GM21529 (cell line): ENCODE data around the gene ZNF573.
"Not testable (repeated sequence)": the region's sequence is repeated elsewhere in the genome, so short reads cannot be mapped to it uniquely, and the experiment has no call there.

ENCODE experiments used
- ATAC-seq: cut with Tn5 transposase; IDR thresholded peaks from one replicate; pipeline ENCODE4 v1.9.1; 2021; ENCODE audit not compliant: unreplicated experiment

The ZNF573 gene

DNA sequence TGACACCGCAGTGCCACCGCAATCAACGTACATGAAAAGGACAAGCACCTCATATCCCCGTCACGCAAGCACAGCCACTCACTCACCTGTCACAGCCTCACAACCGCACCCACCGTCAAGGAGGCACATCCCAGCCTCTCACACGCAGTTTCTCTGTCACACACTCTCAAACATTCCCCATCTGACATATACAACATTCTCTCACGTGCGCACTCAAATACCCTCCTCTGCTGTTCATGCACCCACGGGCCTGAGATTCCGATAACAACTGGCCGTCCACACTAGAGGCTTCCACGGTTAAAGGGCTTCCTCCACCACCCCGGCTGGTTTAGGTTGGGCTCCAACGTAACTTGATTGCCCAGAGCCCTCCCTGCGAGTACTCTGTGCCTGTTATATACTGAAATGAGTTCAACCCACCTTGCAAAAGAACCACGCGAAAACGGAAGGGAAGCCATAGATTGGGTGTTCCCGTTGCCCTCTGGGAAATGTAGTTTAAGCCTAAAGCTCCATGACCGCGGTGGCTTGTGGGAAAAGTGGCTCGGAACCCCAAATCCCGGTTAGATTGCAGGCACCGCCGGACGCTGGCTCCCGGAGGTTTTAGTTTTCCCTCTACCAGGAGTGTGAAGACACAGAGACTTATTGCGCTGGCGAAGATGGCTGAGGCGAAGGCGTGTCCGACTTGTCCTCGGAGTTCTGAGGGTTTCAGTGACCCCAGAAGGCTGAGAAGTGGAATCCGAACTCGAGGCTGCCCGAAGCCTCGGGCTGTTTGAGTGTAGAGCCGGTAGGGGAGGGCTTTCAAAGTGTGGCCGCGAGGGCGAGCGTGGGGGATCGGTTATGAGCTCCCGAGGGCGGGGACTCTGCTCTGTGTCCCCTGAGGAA lies at the start of gene ZNF573:
Gene ZNF573 (minus strand): TSS at position 460 of the 879 bp plus-strand sequence. CDS start 5,857 bp downstream, outside the sequence.
- ATAC-seq = peak; percentile 88

DNA sequence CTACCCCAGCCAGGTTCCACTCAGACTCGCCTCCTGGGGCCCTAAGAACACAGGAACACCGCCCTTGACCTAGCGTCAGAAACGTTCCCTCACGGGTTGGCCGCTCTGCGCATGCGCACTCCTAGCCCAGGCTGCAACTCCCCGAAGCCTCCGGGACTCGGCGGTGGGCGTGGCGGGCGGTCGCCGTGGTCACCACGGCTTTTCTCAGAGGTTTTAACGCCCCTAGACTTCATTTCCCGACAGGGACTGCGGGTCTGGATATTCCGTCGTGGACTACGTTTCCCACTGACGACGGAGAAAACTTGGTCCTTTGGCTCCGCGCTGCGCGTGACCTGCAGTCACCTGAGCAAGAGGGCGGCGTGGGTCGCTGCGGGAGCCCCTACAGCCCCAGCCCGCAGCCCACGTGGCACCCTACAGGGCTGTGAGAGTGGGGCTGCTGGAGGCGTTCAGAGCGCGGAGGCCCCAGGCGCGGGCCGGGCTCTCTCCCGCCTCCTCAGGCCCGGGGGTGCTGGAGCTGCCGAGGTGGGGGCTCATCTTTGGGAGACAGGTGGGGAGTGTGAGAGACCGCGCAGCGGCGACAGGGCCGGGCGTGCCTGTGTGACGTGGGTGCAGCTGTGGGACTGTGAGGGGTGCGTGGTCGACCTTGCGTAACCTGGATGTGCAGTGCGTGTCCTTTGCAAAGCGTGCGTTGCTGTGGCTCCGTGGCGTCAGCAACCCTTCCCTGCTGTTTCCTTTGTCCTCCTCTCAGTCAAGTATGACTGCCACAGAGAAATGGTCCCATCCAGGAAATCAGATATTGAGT lies 38.0 kb upstream of the ZNF573 start:
- no peak for ATAC-seq

GRCh38 chr19:37815611-37816010 lies 36.2 kb upstream of the ZNF573 start:
- ATAC-seq = not testable (repeated sequence)

DNA sequence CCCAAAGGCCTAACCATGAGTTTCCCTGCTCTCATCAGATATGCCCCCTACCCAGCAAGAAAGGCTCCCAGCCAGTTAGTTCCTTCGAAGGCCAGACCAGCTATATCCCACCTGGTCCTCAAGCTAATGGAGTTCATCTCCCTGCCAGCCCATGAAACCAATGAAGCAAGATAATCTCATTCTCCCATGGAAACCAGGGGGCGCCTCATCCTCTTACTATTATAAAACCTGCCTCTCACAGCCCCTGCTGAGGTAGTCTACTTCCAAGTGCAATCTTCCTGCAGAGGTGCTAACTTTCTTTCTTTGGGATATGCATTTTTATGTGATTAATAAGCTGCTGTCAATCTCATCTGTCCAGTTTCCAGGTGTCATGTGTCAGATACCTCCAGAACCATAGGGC lies 34.0 kb upstream of the ZNF573 start:
- ATAC-seq = no peak

GRCh38 chr19:37809366-37809765 lies 30.0 kb upstream of the ZNF573 start:
- no peak for ATAC-seq

DNA sequence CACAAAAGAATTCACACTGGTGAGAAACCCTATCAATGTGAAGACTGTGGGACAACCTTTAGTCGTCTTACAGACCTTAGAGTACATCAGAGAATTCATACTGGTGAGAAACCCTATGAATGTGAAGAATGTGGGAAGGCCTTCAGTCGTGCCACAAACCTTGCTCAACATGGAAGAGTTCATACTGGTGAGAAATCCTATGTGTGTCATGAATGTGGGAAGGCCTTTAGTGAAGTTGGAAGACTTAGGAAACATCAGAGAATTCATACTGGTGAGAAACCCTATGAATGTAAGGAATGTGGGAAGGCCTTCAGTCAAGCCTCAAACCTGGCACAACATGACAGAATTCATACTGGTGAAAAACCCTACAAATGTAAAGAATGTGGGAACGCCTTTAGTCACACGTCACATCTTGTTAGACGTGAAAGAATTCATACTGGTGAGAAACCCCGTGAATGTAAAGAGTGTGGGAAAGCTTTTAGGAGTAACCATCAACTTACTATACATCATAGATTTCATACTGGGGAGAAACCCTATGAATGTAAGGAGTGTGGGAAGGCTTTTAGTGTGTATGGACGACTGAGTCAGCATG lies 24.0 kb upstream of the ZNF573 start:
- no peak for ATAC-seq

DNA sequence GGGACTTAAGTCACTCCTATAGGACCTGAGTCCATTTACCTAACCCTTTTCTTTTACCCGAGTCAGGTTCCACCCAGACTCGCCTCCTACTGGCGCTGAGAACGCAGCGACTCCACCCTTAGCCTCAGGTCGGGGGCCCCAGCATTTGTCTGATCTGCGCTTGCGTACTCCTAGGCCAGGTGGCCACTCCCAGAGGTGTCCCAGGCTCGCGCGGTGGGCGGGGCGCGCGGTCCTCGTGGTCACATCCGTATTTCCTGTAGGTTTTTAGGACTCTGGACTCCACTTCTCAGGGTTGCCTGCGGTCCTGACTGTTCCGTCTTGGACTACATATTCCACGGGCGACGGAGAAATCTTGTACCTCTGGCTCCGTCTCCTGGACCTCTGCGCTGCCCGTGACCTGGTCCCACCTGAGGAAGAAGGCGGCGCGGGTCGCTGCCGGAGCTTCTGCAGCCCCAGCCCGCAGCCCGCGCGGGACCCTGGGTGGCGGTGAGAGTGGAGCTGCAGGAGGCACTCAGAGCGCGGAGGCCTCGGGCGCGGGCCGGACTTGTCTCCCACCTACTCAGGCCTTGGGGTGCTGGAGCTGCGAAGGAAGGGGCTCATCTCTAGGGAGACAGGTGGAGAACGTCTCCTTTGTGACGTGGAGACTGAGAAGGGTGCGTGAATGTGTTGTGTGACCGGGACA lies 11.0 kb upstream of the ZNF573 start:
- no peak for ATAC-seq

GRCh38 chr19:37778613-37779126 lies 716 bp downstream of the ZNF573 start:
- ATAC-seq = no peak

- no peak for ATAC-seq
Measured at GRCh38 chr19:37770985-37771384, 8.4 kb downstream of the ZNF573 start.

DNA sequence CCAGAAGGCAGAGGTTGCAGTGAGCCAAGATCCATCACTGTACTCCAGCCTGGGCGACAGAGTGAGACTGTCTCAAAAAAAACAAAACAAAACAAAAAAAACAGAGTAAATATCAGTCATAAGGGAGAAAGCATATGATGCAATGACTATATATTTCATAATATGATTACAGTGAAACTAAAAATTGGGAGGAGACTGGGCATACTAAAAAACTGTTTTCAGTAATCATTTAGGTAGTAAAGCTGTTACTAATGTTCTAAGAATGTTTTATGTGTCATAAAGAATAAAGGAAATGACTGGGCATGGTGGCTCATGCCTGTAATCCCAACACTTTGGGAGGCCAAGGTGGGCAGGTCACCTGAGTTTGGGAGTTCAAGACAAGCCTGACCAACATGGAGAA lies 15.9 kb downstream of the ZNF573 start:
- no peak for ATAC-seq

GRCh38 chr19:37757683-37758082 lies 21.7 kb downstream of the ZNF573 start:
- not testable (repeated sequence) for ATAC-seq

- ATAC-seq = no peak
Measured at GRCh38 chr19:37738371-37738770, 41.0 kb downstream of the ZNF573 start.

DNA sequence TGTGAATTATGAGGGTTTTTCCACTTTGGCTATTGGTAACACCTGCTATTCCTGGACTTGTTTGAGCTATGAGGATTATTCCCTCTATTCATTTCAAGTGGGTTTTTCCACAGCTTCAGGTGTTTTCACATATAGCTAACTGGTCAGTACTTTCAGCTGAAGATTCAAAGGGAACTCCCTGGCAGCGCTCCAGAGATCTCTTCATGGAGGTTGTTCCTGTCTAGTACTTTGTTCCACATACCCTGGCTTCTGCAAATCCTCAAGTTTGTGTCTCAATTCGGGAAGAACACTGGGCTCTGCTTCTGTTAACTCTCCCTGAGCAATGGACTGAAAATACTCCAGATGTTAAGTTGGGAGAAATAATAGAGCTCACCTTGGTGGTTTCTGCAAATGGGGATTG lies 54.2 kb downstream of the ZNF573 start:
- no peak for ATAC-seq

DNA sequence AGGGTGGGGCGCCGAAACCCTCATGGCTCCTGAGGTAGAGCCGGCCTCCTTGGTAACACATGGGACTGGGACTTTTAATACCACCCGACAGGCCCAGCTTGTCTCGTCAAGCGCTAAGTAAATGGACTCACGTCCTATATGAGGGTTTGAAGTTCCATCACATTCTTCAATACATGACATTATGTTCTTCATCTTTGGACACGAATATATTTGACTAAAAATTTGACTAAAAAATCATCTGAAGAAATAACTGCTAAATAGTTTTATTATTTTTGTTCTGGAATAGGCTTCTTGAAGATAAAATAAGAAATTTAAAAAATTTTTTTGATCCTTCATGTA lies 59.5 kb downstream of the ZNF573 start:
- ATAC-seq = no peak

GRCh38 chr19:37719111-37719926 lies 60.1 kb downstream of the ZNF573 start, which contains the start of gene ZNF607:
ZNF607 (minus strand) TSS chr19:37719761; CDS start chr19:37711618, 8,143 bp downstream.
- peak; percentile 92 for ATAC-seq

DNA sequence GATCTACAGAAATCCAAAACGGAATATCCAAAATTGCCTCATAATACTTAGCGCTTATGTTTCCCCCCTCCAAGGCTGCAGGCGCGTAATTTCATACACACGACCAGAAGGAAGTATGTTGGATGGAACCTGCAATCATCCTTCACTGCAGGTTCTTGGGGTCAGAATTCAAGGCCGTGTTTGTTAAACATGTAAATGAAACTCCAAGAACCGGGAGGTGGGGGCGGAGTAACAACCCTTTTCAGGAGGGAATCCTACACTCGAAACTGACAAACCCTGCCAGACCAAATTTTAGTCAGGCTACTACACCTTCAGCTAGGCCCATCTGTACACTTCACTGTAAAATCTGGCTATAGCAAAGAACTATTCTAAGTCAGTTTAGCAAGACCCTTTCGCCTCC lies 61.1 kb downstream of the ZNF573 start:
- ATAC-seq = no peak

GRCh38 chr19:37716140-37716539 lies 63.2 kb downstream of the ZNF573 start:
- ATAC-seq = no peak

GRCh38 chr19:37706052-37706605 lies 73.3 kb downstream of the ZNF573 start:
- ATAC-seq = no peak

- no peak for ATAC-seq
Measured at GRCh38 chr19:37699057-37699456, 80.3 kb downstream of the ZNF573 start.

- no peak for ATAC-seq
Measured at GRCh38 chr19:37698216-37698615, 81.2 kb downstream of the ZNF573 start.
